NB4 (cell line): ENCODE measurements around the gene SLC5A2.

Source experiments
- DNase-seq: peaks from one replicate; pipeline ENCODE4 v3.0.0; 2010; ENCODE audit warnings: low read depth
- H3K4me3 ChIP-seq: one replicate; pipeline ENCODE4 v1.5.1; 2011; ENCODE audit warnings: mild to moderate bottlenecking, low read depth, low read length, moderate library complexity
- CTCF ChIP-seq: IDR thresholded peaks from one replicate; pipeline ENCODE4 v1.5.1; 2012; ENCODE audit warnings: low read depth, low read length
- MYC ChIP-seq: IDR thresholded peaks from 2 replicates; pipeline ENCODE4 v1.6.1; 2011; ENCODE audit warnings: low read depth, low read length
- POLR2A ChIP-seq: IDR thresholded peaks from 2 replicates; pipeline ENCODE4 v1.6.1; 2011; ENCODE audit warnings: mild to moderate bottlenecking; ENCODE audit not compliant: insufficient read length; ENCODE audit errors: extremely low read depth
- TF ChIP-seq, protein P1 (sequence below): IDR thresholded peaks from 2 replicates; pipeline ENCODE4 v1.6.1; 2011; ENCODE audit warnings: low read depth, low read length

The SLC5A2 gene

DNA sequence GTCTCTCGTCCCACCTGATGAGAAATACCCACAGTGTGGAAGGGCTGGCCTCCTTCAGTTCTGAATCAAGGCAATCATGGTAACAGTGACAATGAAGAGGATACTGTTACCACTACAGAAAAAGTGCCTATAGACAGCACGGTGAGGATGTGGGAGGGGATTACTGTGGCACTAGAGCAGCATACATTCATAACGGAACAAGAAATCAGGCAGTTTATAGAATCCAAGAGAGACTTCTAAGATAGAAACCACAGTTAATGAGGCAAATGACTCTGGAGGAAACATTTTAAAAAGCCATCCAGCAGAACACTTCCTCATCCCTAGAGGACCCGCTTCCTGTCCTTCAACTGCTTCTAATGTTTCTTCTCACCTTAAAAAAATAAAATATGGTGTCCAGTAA, 22.6 kb downstream of the SLC5A2 start:
- no peak overlapping the region for H3K4me3 ChIP-seq
- TF ChIP-seq CTCF = no peak
- TF ChIP-seq, protein P1, sequence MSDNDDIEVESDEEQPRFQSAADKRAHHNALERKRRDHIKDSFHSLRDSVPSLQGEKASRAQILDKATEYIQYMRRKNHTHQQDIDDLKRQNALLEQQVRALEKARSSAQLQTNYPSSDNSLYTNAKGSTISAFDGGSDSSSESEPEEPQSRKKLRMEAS = no peak
- no peak for TF ChIP-seq POLR2A
- TF ChIP-seq MYC = no peak
- peak; percentile 28 for DNase-seq

GRCh38 chr16:31507617-31507928, 24.6 kb downstream of the SLC5A2 start:
- TF ChIP-seq CTCF (no peak), MYC (no peak), POLR2A (no peak)
- TF ChIP-seq, protein P1 = no peak
- peak overlapping the region; percentile 91 for H3K4me3 ChIP-seq
- no peak for DNase-seq

GRCh38 chr16:31507929-31508705, 25.2 kb downstream of the SLC5A2 start, which contains the start of gene RUSF1:
RUSF1 (minus strand) TSS chr16:31508391; CDS start chr16:31508373, 18 bp downstream.
- peak; percentile 93 for DNase-seq
- TF ChIP-seq CTCF (no peak), MYC (peak; percentile 78), POLR2A (peak; percentile 88)
- TF ChIP-seq, protein P1 = peak; percentile 80

DNA sequence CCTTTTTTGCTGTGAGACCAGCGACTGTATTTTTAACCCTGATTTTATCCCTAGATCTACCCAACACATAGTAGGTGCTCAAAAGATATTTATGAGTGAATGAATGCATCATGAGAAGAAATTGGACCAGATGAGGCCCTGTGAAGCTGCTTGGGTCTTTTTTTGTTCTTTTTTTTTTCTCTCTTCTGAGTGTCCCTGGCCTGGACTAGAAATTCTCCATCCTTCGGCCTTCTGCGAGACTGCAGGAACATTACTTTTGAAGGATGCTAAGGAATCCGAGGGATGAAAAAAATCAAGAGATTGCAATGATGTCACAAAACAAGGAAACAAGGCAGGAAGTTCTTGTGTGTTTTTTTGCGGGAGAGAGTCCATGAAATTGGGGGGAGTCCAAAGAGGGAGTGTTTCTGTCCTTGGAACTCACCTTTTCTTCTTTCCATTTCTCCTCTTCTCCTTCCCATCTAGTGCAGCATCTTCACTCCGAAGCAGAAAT, 25.8 kb downstream of the SLC5A2 start:
- peak overlapping the region; percentile 91 for H3K4me3 ChIP-seq
- TF ChIP-seq CTCF = no peak
- no peak for DNase-seq

More at GRCh38 chr16:31507929-31508705, 25.2 kb downstream of the SLC5A2 start, which contains the start of gene RUSF1:
- peak within 1 kb of the TSS; percentile 91 for H3K4me3 ChIP-seq

DNA sequence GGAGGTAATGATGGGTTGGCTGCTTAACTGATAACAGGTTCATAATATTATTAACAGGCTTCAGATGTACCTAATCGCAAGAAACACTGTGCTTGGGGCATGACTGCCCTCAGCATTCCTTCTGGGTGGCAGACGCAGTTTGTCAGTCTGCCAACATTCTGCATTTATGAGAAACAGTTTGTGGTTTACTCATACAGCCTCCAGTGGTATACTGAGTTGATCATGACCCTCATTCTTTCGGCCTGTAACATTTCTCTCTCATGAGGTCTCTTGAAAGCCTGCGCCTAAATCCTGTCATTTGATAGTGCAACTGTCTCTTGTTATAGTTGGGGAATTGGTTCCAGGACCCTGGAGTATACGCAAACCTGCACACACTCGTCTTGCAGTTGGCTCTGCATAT, 30.2 kb downstream of the SLC5A2 start:
- no peak for DNase-seq

More for the DNA sequence above, 30.2 kb downstream of the SLC5A2 start:
- no peak for TF ChIP-seq MYC
- TF ChIP-seq, protein P1 = no peak
- TF ChIP-seq POLR2A = no peak
- TF ChIP-seq CTCF = no peak
- H3K4me3 ChIP-seq = no peak overlapping the region
